Kidney (tissue), 14 donors: ENCODE results near the gene DAW1. TPM values are rescaled to one million over a fixed set of nuclear protein-coding genes. Genes with fewer than 3 reads are reported as not detected.

Experiments
- DNase-seq, 5 donors: peaks; one replicate each; pipeline ENCODE4 v3.0.0-alpha.2; 2013 to 2020
- FAIRE-seq: peaks from 2 replicates; lab custom pipeline; 2012; peaks lifted over from hg19 to GRCh38; lab: Jason Lieb, UNC
- H3K27ac ChIP-seq, 2 donors: one replicate each; pipeline ENCODE4 v1.7.0; 2013; ENCODE audit warnings: low read depth in 2 of 2, low read length in 2 of 2, inconsistent platforms in 1 of 2
- H3K27me3 ChIP-seq: one replicate; pipeline ENCODE4 v1.7.1; 2013; ENCODE audit warnings: low read length, inconsistent platforms; ENCODE audit not compliant: control insufficient read depth, insufficient read depth
- H3K36me3 ChIP-seq, 3 donors: one replicate each; pipeline versions ENCODE4 v1.7.0 to v1.7.1; 2013; ENCODE audit warnings: low read length in 3 of 3, control low read depth in 1 of 3, inconsistent platforms in 1 of 3; ENCODE audit not compliant: insufficient read depth in 3 of 3, control insufficient read depth in 2 of 3
- H3K4me1 ChIP-seq, 3 donors: one replicate each; pipeline versions ENCODE4 v1.7.0 to v1.7.1; 2013; ENCODE audit warnings: low read length in 3 of 3, inconsistent platforms in 1 of 3, low read depth in 1 of 3; ENCODE audit not compliant: control insufficient read depth in 2 of 3, insufficient read depth in 2 of 3
- H3K4me3 ChIP-seq, 3 donors: one replicate each; pipeline versions ENCODE4 v1.7.0 to v1.8.1; 2013; ENCODE audit warnings: low read length in 3 of 3, control low read depth in 1 of 3, inconsistent platforms in 1 of 3
- H3K9ac ChIP-seq, 3 donors: one replicate each; pipeline versions ENCODE4 v1.7.0 to v1.7.1; 2013; ENCODE audit warnings: low read length in 3 of 3, control low read depth in 1 of 3, inconsistent platforms in 1 of 3
- H3K9me3 ChIP-seq, 3 donors: one replicate each; pipeline versions ENCODE4 v1.7.0 to v1.7.1; 2013; ENCODE audit warnings: low read length in 3 of 3, control low read depth in 1 of 3, inconsistent platforms in 1 of 3; ENCODE audit not compliant: control insufficient read depth in 2 of 3, insufficient read depth in 1 of 3
- CTCF ChIP-seq: IDR thresholded peaks from 3 replicates; pipeline ENCODE4 v1.5.1; 2012; ENCODE audit warnings: mild to moderate bottlenecking, moderate library complexity, borderline replicate concordance; ENCODE audit not compliant: insufficient read depth; ENCODE audit errors: extremely low read depth
- intact Hi-C: fragments of 100-400 bp; cut with DNase I; formaldehyde crosslinking; loops from one replicate; pipeline ENCODE4 v1.11.1; 2022
- polyA plus RNA-seq: library from polyadenylated mRNA; stranded (reverse); fragments of 350-450 nt; fragmentation: Illumina TruSeq; extraction: RNeasy Lipid Tissue Mini Kit (QIAGEN cat#74804); gene quantifications from one replicate; pipeline ENCODE4 v1.2.3, GENCODE V29; 2014; ENCODE audit warnings: low read depth, low replicate concordance; ENCODE audit not compliant: insufficient read depth
- total RNA-seq: library from RNA; stranded (reverse); fragmentation: NEBNext Ultra II Directional; extraction: Animal tissue kit (Norgen Biotek cat#: 25700); gene quantifications from one replicate; pipeline ENCODE4 v1.2.1, GENCODE V29; 2021
- donor health status: control.
- donor health status: control.
- donor health status: control.
- donor health status: control.
- donor health status: control.
- donor health status: DM: yes; HTN: yes; CAD: no.
- donor health status: Normal renal cell carcinoma (clear cell type).

Gene DAW1
- total and polyA plus RNA-seq, 2 donors from 2014 or later = 1.0 to 1.7 TPM

GRCh38 chr2:227848586-227848985, 22.8 kb upstream of the DAW1 start:
- Histone ChIP-seq H3K4me3 (no peak overlapping the region), H3K9ac (no peak overlapping the region), H3K4me1 (peaks cover 0 to 7% (median 3%) of the 10 kb centered on the region in 3 donors), H3K9me3 (no peaks in the 10 kb centered on the region), H3K27me3 (no peaks in the 10 kb centered on the region), H3K36me3 (no peaks in the 10 kb centered on the region), H3K27ac (peak overlapping the region in 1 of 2 donors; percentile 20)
- intact Hi-C loops = no loop called here
- DNase-seq = peak in 2 of 5 donors; percentile 41 to 44
- no peak for TF ChIP-seq CTCF
- no peak for FAIRE-seq

DNA sequence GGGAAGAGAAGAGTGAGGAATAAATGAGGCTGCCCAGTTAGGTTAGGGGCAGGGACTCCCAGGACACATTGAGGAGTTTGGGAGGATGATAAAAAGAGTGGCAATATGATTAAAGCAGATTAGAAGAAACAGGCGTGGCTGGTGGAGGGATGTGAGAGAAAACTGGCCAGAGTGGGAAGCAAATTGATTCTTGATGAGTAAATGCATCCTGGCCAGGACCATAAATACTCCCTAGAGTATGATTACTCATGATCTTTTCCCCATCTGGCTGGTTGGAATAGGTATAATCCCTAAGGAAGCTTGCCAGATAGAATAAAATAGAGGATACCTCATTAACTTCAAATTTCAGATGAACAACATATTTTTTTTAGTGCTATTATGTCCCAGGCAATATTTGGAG, 21.5 kb upstream of the DAW1 start:
- FAIRE-seq (no peak), DNase-seq (no peak)
- no peaks in the 10 kb centered on the region for H3K9me3 ChIP-seq
- no peak overlapping the region for H3K9ac ChIP-seq
- H3K27me3 ChIP-seq = no peaks in the 10 kb centered on the region
- intact Hi-C loops = no loop called here
- H3K4me3 ChIP-seq = no peak overlapping the region
- no peak for TF ChIP-seq CTCF
- peaks cover 0 to 14% (median 12%) of the 10 kb centered on the region in 3 donors for H3K4me1 ChIP-seq
- no peaks in the 10 kb centered on the region for H3K36me3 ChIP-seq
- H3K27ac ChIP-seq = no peak overlapping the region

GRCh38 chr2:227853204-227853629, 18.2 kb upstream of the DAW1 start:
- intact Hi-C loops = no loop called here
- H3K36me3 ChIP-seq = no peaks in the 10 kb centered on the region
- H3K9ac ChIP-seq = peak overlapping the region in 1 of 3 donors; percentile 10
- no peak for TF ChIP-seq CTCF
- H3K27ac ChIP-seq = peak overlapping the region; percentile 69 to 86
- peaks cover 0 to 14% (median 12%) of the 10 kb centered on the region in 3 donors for H3K4me1 ChIP-seq
- H3K4me3 ChIP-seq = no peak overlapping the region
- peak in 2 of 5 donors; percentile 69 to 70 for DNase-seq
- no peaks in the 10 kb centered on the region for H3K27me3 ChIP-seq
- FAIRE-seq = no peak
- no peaks in the 10 kb centered on the region for H3K9me3 ChIP-seq
